HepG2 (cell line): ENCODE measurements around the gene KRTAP12-1. TPM values are rescaled to one million over a fixed set of nuclear protein-coding genes. Genes with fewer than 3 reads are reported as not detected.
A peak's percentile ranks its signal among the peaks of the same experiment; 100 is the strongest.

ENCODE experiments used
- ATAC-seq: fragments of 200-7000 bp; cut with Tn5 transposase; 3 replicates; pipeline ENCODE4 v1.9.1; 2020; ENCODE audit warnings: mild to moderate bottlenecking, moderate library complexity
- BruUV-seq: library from RNA; stranded (reverse); fragments of 400-500 nt; replicated peaks from 2 replicates; lab custom pipeline; 2021; lab: Mats Ljungman, UMichigan
- CTCF ChIA-PET: fragments of 300-600 bp; formaldehyde crosslinking; extraction: SDS; loops from one replicate; lab custom pipeline; 2021; ENCODE audit warnings: low total read pairs, inconsistent platforms, low intra/inter-chr PET ratio; lab: Yijun Ruan, JAX
- POLR2A ChIA-PET: fragments of 350-600 bp; sonication (Branson Sonifier 250); formaldehyde crosslinking; loops from one replicate; lab custom pipeline; 2020; ENCODE audit warnings: antibody characterized with exemption, inconsistent platforms; lab: Yijun Ruan, JAX
- DNase-seq: peaks from one replicate; pipeline ENCODE4 v3.0.0-alpha.2; 2015; ENCODE audit warnings: low spot score
- FAIRE-seq: peaks from 3 replicates; lab custom pipeline; 2011; peaks lifted over from hg19 to GRCh38; lab: Jason Lieb, UNC
- H2AFZ ChIP-seq: one replicate; pipeline ENCODE4 v1.6.1; 2011; ENCODE audit warnings: low read length, inconsistent platforms
- H3K27ac ChIP-seq: fragments of 300-600 bp; 3 replicates; pipeline ENCODE4 v1.8.0; 2011; ENCODE audit warnings: mixed run types, mild to moderate bottlenecking, mixed read lengths, low read length, inconsistent platforms; ENCODE audit not compliant: insufficient read depth; ENCODE audit errors: extremely low read length
- H3K27me3 ChIP-seq, 2 experiments: fragments of 200-600 bp in 1 of 2; 2 replicates in 1 of 2; 3 replicates in 1 of 2; pipeline versions ENCODE4 v1.6.0 to v1.8.0; 2011; ENCODE audit warnings: low read length in 2 of 2, mild to moderate bottlenecking in 2 of 2, moderate library complexity in 2 of 2, inconsistent platforms in 1 of 2; ENCODE audit not compliant: insufficient read depth in 2 of 2, control insufficient read depth in 1 of 2
- H3K36me3 ChIP-seq, 2 experiments: fragments of 200-600 bp in 1 of 2; replicated peaks in 1 of 2; 2 replicates in 1 of 2; 3 replicates in 1 of 2; pipeline versions ENCODE4 v1.5.1 to v1.8.0; 2011; ENCODE audit warnings: low read length in 2 of 2, inconsistent platforms in 1 of 2; ENCODE audit not compliant: insufficient read depth in 2 of 2, control insufficient read depth in 1 of 2
- H3K4me1 ChIP-seq: 2 replicates; pipeline ENCODE4 v1.5.1; 2012; ENCODE audit warnings: low read length, inconsistent platforms; ENCODE audit not compliant: insufficient read depth
- H3K4me2 ChIP-seq: 2 replicates; pipeline ENCODE4 v1.6.0; 2011; ENCODE audit warnings: low read depth, low read length, inconsistent platforms
- H3K4me3 ChIP-seq, 3 experiments: fragments of 200-600 bp in 1 of 3; sonication (generic), shearing (Covaris generic) in 1 of 3; replicated peaks in 1 of 3; 2 replicates each; pipeline ENCODE4 v1.5.1; 2011 to 2016; ENCODE audit warnings: low read length in 3 of 3, inconsistent platforms in 2 of 3, low read depth in 2 of 3, mild to moderate bottlenecking in 2 of 3, control low read depth in 1 of 3, mixed read lengths in 1 of 3; ENCODE audit not compliant: insufficient read depth in 1 of 3
- H3K79me2 ChIP-seq: one replicate; pipeline ENCODE4 v1.6.1; 2011; ENCODE audit warnings: low read length, inconsistent platforms; ENCODE audit not compliant: insufficient read depth
- H3K9ac ChIP-seq: 2 replicates; pipeline ENCODE4 v1.6.0; 2011; ENCODE audit warnings: mild to moderate bottlenecking, low read depth, low read length, inconsistent platforms; ENCODE audit not compliant: insufficient read depth
- H3K9me3 ChIP-seq: 2 replicates; pipeline ENCODE4 v1.5.1; 2012; ENCODE audit warnings: mild to moderate bottlenecking, low read length
- H4K20me1 ChIP-seq: 2 replicates; pipeline ENCODE4 v1.6.0; 2011; ENCODE audit warnings: inconsistent platforms, mild to moderate bottlenecking, low read length, moderate library complexity; ENCODE audit not compliant: insufficient read depth
- ZNF317 ChIP-seq: sonication (generic); formaldehyde crosslinking; IDR thresholded peaks from 2 replicates; pipeline ENCODE4 v1.5.0; 2020; ENCODE audit warnings: mild to moderate bottlenecking, missing genetic modification reagents
- ZNF570 ChIP-seq: sonication (generic); formaldehyde crosslinking; IDR thresholded peaks from 2 replicates; pipeline ENCODE4 v1.4.0; 2020; ENCODE audit warnings: mild to moderate bottlenecking, missing genetic modification reagents, borderline replicate concordance
- WGBS: methylation state at CpG from one replicate; pipeline ENCODE4 v1.1.6; 2017; ENCODE audit warnings: low lambda C conversion rate; 5-methylcytosine and 5-hydroxymethylcytosine counted together
- in situ Hi-C: cut with HindIII; loops from 2 replicates; pipeline ENCODE4 v1.10.0; 2017; ENCODE audit warnings: low pct_unique_long_range_greater_than_20kb; ENCODE audit not compliant: extremely low pct_ligation_motif_present
- intact Hi-C: fragments of 100-400 bp; cut with micrococcal nuclease; formaldehyde crosslinking; loops from one replicate; pipeline ENCODE4 v1.10.0; 2022; ENCODE audit not compliant: unreplicated experiment
- polyA plus RNA-seq, 8 experiments: library from polyadenylated mRNA; depleted of rRNA in 3 of 8; stranded (reverse) in 7 of 8; unstranded in 1 of 8; fragments of >200 nt; fragmentation: Illumina TruSeq in 4 of 8; extraction: Trizol in 4 of 8; gene quantifications; 2 replicates each; pipeline versions ENCODE4 v1.2.1 to v1.2.3, GENCODE V29; 2011 to 2016; ENCODE audit warnings: low read depth in 4 of 8, missing spikeins in 1 of 8, mixed read lengths in 1 of 8; ENCODE audit not compliant: insufficient read depth in 1 of 8
- small RNA-seq, 3 experiments: library from RNA; depleted of rRNA; stranded (forward); fragments of <200 nt; gene quantifications; one replicate each; pipeline ENCODE3, GENCODE V24; 2012; ENCODE audit warnings: low read depth in 2 of 3, low replicate concordance in 1 of 3; ENCODE audit not compliant: insufficient read length in 3 of 3, insufficient read depth in 2 of 3
- total RNA-seq, 5 experiments: library from RNA; depleted of rRNA; stranded (reverse); fragments of >200 nt; fragmentation: Illumina TruSeq; extraction: Trizol; gene quantifications; 2 replicates each; pipeline ENCODE4 v1.2.3, GENCODE V29; 2016; ENCODE audit warnings: low read depth in 1 of 5

The KRTAP12-1 gene
- total and polyA plus RNA-seq, 2 of the 13 experiments (the other 11 are each of a cell fraction or from before 2014, with no cell fraction given) = not detected

GRCh38 chr21:44632067-44632466, 49.9 kb downstream of the KRTAP12-1 start:
- in situ Hi-C loops = no loop called here
- FAIRE-seq = no peak
- no TSS peak for BruUV-seq

More at GRCh38 chr21:44632067-44632466, 49.9 kb downstream of the KRTAP12-1 start:
- Histone ChIP-seq H3K9ac (no peak overlapping the region), H3K4me2 (no peak overlapping the region), H3K4me3 (no peak overlapping the region), H3K27ac (no peak overlapping the region), H3K4me1 (no peaks in the 10 kb centered on the region), H3K27me3 (peaks cover 0 to 3% of the 10 kb centered on the region in 2 experiments; a peak in 1 of 5 replicates), H4K20me1 (no peaks in the 10 kb centered on the region), H3K36me3 (no peaks in the 10 kb centered on the region), H2AFZ (no peak overlapping the region), H3K9me3 (peaks cover 16% of the 10 kb centered on the region; the same call in 1 of the 2 replicates), H3K79me2 (no peaks in the 10 kb centered on the region)
- DNase-seq (no peak), ATAC-seq (no peak)
- WGBS = 40% methylated on average over 1 of the region's 1 CpG
- intact Hi-C loops = loop anchor here (10.0 kb wide), 1 partner anchor 63 kb away; the partner anchor contains the start of gene KRTAP10-12
- ChIA-PET CTCF (no interaction called here), POLR2A (no interaction called here)
- TF ChIP-seq ZNF570 (CRISPR knock-in tag) (no peak), ZNF317 (CRISPR knock-in tag) (peak; percentile 98)

Small RNA genes lying within 50 kb of the gene (small RNA-seq; reads per million reads assigned to genes)
- gene KRTAP12-6P = 0 reads per million in 3 experiments

Other genes with a start within 250 kb of the KRTAP12-1 start
- gene LRRC3, start 226.7 kb downstream of the KRTAP12-1 start, total RNA-seq (2016; rRNA removed; fragmentation: Illumina TruSeq; extraction: Trizol) = 3.9 and 4.8 TPM in 2 replicates
- gene LRRC3, start 226.7 kb downstream of the KRTAP12-1 start, polyA plus RNA-seq (2011; rRNA removed) = 16.5 and 24.3 TPM in 2 replicates
- gene KRTAP10-1, start 142.0 kb downstream of the KRTAP12-1 start, total RNA-seq (2016; rRNA removed; fragmentation: Illumina TruSeq; extraction: Trizol) = not detected in 2 replicates
- gene KRTAP10-1, start 142.0 kb downstream of the KRTAP12-1 start, polyA plus RNA-seq (2011; rRNA removed) = not detected in 2 replicates
- gene KRTAP10-2, start 130.7 kb downstream of the KRTAP12-1 start, total RNA-seq (2016; rRNA removed; fragmentation: Illumina TruSeq; extraction: Trizol) = not detected in 2 replicates
- not detected in 2 replicates for gene KRTAP10-2, start 130.7 kb downstream of the KRTAP12-1 start, polyA plus RNA-seq (2011; rRNA removed)
- not detected in 2 replicates for gene KRTAP10-3, start 123.4 kb downstream of the KRTAP12-1 start, total RNA-seq (2016; rRNA removed; fragmentation: Illumina TruSeq; extraction: Trizol)
- gene KRTAP10-3, start 123.4 kb downstream of the KRTAP12-1 start, polyA plus RNA-seq (2011; rRNA removed) = not detected in 2 replicates
- gene KRTAP10-4, start 108.4 kb downstream of the KRTAP12-1 start, total RNA-seq (2016; rRNA removed; fragmentation: Illumina TruSeq; extraction: Trizol) = not detected in 2 replicates
- not detected in 2 replicates for gene KRTAP10-4, start 108.4 kb downstream of the KRTAP12-1 start, polyA plus RNA-seq (2011; rRNA removed)
- gene KRTAP10-5, start 101.6 kb downstream of the KRTAP12-1 start, total RNA-seq (2016; rRNA removed; fragmentation: Illumina TruSeq; extraction: Trizol) = not detected in 2 replicates
- gene KRTAP10-5, start 101.6 kb downstream of the KRTAP12-1 start, polyA plus RNA-seq (2011; rRNA removed) = not detected in 2 replicates
- not detected in 2 replicates for gene KRTAP10-6, start 89.7 kb downstream of the KRTAP12-1 start, total RNA-seq (2016; rRNA removed; fragmentation: Illumina TruSeq; extraction: Trizol)
- not detected in 2 replicates for gene KRTAP10-6, start 89.7 kb downstream of the KRTAP12-1 start, polyA plus RNA-seq (2011; rRNA removed)
- not detected in 2 replicates for gene KRTAP10-7, start 81.6 kb downstream of the KRTAP12-1 start, total RNA-seq (2016; rRNA removed; fragmentation: Illumina TruSeq; extraction: Trizol)
- not detected in 2 replicates for gene KRTAP10-7, start 81.6 kb downstream of the KRTAP12-1 start, polyA plus RNA-seq (2011; rRNA removed)
- gene KRTAP10-8, start 70.1 kb downstream of the KRTAP12-1 start, total RNA-seq (2016; rRNA removed; fragmentation: Illumina TruSeq; extraction: Trizol) = not detected in 2 replicates
- not detected in 2 replicates for gene KRTAP10-8, start 70.1 kb downstream of the KRTAP12-1 start, polyA plus RNA-seq (2011; rRNA removed)
- gene KRTAP10-9, start 55.1 kb downstream of the KRTAP12-1 start, total RNA-seq (2016; rRNA removed; fragmentation: Illumina TruSeq; extraction: Trizol) = not detected in 2 replicates
- not detected in 2 replicates for gene KRTAP10-9, start 55.1 kb downstream of the KRTAP12-1 start, polyA plus RNA-seq (2011; rRNA removed)
- gene KRTAP10-10, start 44.8 kb downstream of the KRTAP12-1 start, total RNA-seq (2016; rRNA removed; fragmentation: Illumina TruSeq; extraction: Trizol) = not detected in 2 replicates
- not detected in 2 replicates for gene KRTAP10-10, start 44.8 kb downstream of the KRTAP12-1 start, polyA plus RNA-seq (2011; rRNA removed)
- gene KRTAP10-11, start 35.7 kb downstream of the KRTAP12-1 start, total RNA-seq (2016; rRNA removed; fragmentation: Illumina TruSeq; extraction: Trizol) = not detected in 2 replicates
- not detected in 2 replicates for gene KRTAP10-11, start 35.7 kb downstream of the KRTAP12-1 start, polyA plus RNA-seq (2011; rRNA removed)
- not detected in 2 replicates for gene KRTAP12-4, start 27.5 kb downstream of the KRTAP12-1 start, total RNA-seq (2016; rRNA removed; fragmentation: Illumina TruSeq; extraction: Trizol)
- gene KRTAP12-4, start 27.5 kb downstream of the KRTAP12-1 start, polyA plus RNA-seq (2011; rRNA removed) = not detected in 2 replicates
- gene KRTAP12-3, start 24.2 kb downstream of the KRTAP12-1 start, total RNA-seq (2016; rRNA removed; fragmentation: Illumina TruSeq; extraction: Trizol) = not detected in 2 replicates
- gene KRTAP12-3, start 24.2 kb downstream of the KRTAP12-1 start, polyA plus RNA-seq (2011; rRNA removed) = not detected in 2 replicates
- not detected in 2 replicates for gene KRTAP12-2, start 15.2 kb downstream of the KRTAP12-1 start, total RNA-seq (2016; rRNA removed; fragmentation: Illumina TruSeq; extraction: Trizol)
- gene KRTAP12-2, start 15.2 kb downstream of the KRTAP12-1 start, polyA plus RNA-seq (2011; rRNA removed) = not detected in 2 replicates
- not detected in 2 replicates for gene KRTAP10-12, start 15.0 kb upstream of the KRTAP12-1 start, total RNA-seq (2016; rRNA removed; fragmentation: Illumina TruSeq; extraction: Trizol)
- not detected in 2 replicates for gene KRTAP10-12, start 15.0 kb upstream of the KRTAP12-1 start, polyA plus RNA-seq (2011; rRNA removed)
- gene TSPEAR, start 29.4 kb upstream of the KRTAP12-1 start, total RNA-seq (2016; rRNA removed; fragmentation: Illumina TruSeq; extraction: Trizol) = 0.07 and 0.18 TPM in 2 replicates
- 0.32 and 0.33 TPM in 2 replicates for gene TSPEAR, start 29.4 kb upstream of the KRTAP12-1 start, polyA plus RNA-seq (2011; rRNA removed)
- gene UBE2G2, start 119.7 kb upstream of the KRTAP12-1 start, total RNA-seq (2016; rRNA removed; fragmentation: Illumina TruSeq; extraction: Trizol) = 55.4 and 62.0 TPM in 2 replicates
- gene UBE2G2, start 119.7 kb upstream of the KRTAP12-1 start, polyA plus RNA-seq (2011; rRNA removed) = 92.0 and 106 TPM in 2 replicates
- 92.4 and 111 TPM in 2 replicates for gene SUMO3, start 135.9 kb upstream of the KRTAP12-1 start, total RNA-seq (2016; rRNA removed; fragmentation: Illumina TruSeq; extraction: Trizol)
- 46.6 and 51.4 TPM in 2 replicates for gene SUMO3, start 135.9 kb upstream of the KRTAP12-1 start, polyA plus RNA-seq (2011; rRNA removed)
- 89.4 and 161 TPM in 2 replicates for gene PTTG1IP, start 191.5 kb upstream of the KRTAP12-1 start, total RNA-seq (2016; rRNA removed; fragmentation: Illumina TruSeq; extraction: Trizol)
- gene PTTG1IP, start 191.5 kb upstream of the KRTAP12-1 start, polyA plus RNA-seq (2011; rRNA removed) = 700 and 734 TPM in 2 replicates
- gene ITGB2, start 238.7 kb upstream of the KRTAP12-1 start, total RNA-seq (2016; rRNA removed; fragmentation: Illumina TruSeq; extraction: Trizol) = 1.6 and 4.2 TPM in 2 replicates
- 18.0 and 26.4 TPM in 2 replicates for gene ITGB2, start 238.7 kb upstream of the KRTAP12-1 start, polyA plus RNA-seq (2011; rRNA removed)